HEK293 (cell line): ENCODE data around the gene COPS3.

Source experiments
- CTCF ChIA-PET: fragments of 350-600 bp; formaldehyde crosslinking; extraction: SDS; loops from one replicate; lab custom pipeline; 2021; ENCODE audit warnings: antibody characterized with exemption; lab: Yijun Ruan, JAX
- POLR2A ChIA-PET: fragments of 300-600 bp; formaldehyde crosslinking; extraction: SDS; loops from one replicate; lab custom pipeline; 2020; ENCODE audit warnings: antibody characterized with exemption, inconsistent platforms; lab: Yijun Ruan, JAX
- H3K27ac ChIP-seq: fragments of 200-500 bp; sonication (Bioruptor generic); 2 replicates; pipeline ENCODE4 v1.5.1; 2014; ENCODE audit warnings: low read depth, low read length, control low read depth, inconsistent platforms; ENCODE audit errors: extremely low read depth
- H3K36me3 ChIP-seq, 2 experiments: fragments of 200-500 bp in 1 of 2; sonication (Bioruptor generic) in 1 of 2; 1 replicate in 1 of 2; 2 replicates in 1 of 2; pipeline ENCODE4 v1.5.1; 2014 to 2017; ENCODE audit warnings: inconsistent platforms in 2 of 2, low read length in 2 of 2; ENCODE audit not compliant: control insufficient read depth in 2 of 2, insufficient read depth in 1 of 2
- H3K4me1 ChIP-seq: fragments of 200-500 bp; sonication (Bioruptor generic); 2 replicates; pipeline ENCODE4 v1.5.1; 2014; ENCODE audit warnings: mild to moderate bottlenecking, low read length, inconsistent platforms; ENCODE audit not compliant: control insufficient read depth, insufficient read depth
- H3K4me3 ChIP-seq: 2 replicates; pipeline ENCODE4 v1.5.1; 2011; ENCODE audit warnings: low read depth, mild to moderate bottlenecking, control low read depth, low read length, moderate library complexity
- H3K9me3 ChIP-seq: fragments of 200-500 bp; sonication (Bioruptor generic); 2 replicates; pipeline ENCODE4 v1.5.1; 2014; ENCODE audit warnings: low read depth, low read length, inconsistent platforms; ENCODE audit not compliant: control insufficient read depth, insufficient read depth
- GLIS2 ChIP-seq: fragments of 450-650 bp; formaldehyde crosslinking; IDR thresholded peaks from 2 replicates; pipeline ENCODE4 v1.5.1; 2016; ENCODE audit warnings: missing biosample characterization, missing genetic modification characterization
- KLF8 ChIP-seq: fragments of 450-650 bp; formaldehyde crosslinking; IDR thresholded peaks from 2 replicates; pipeline ENCODE4 v1.5.1; 2016; ENCODE audit warnings: missing biosample characterization, missing genetic modification characterization
- OVOL3 ChIP-seq: fragments of 450-650 bp; formaldehyde crosslinking; IDR thresholded peaks from 2 replicates; pipeline ENCODE4 v1.5.1; 2016; ENCODE audit warnings: missing biosample characterization, missing genetic modification characterization
- PATZ1 ChIP-seq: fragments of 450-650 bp; formaldehyde crosslinking; IDR thresholded peaks from 2 replicates; pipeline ENCODE4 v1.5.1; 2016; ENCODE audit warnings: missing biosample characterization, missing genetic modification characterization
- PRDM2 ChIP-seq: fragments of 450-650 bp; formaldehyde crosslinking; IDR thresholded peaks from 2 replicates; pipeline ENCODE4 v1.5.1; 2016; ENCODE audit warnings: missing biosample characterization, missing genetic modification characterization, borderline replicate concordance
- SP2 ChIP-seq: fragments of 450-650 bp; formaldehyde crosslinking; IDR thresholded peaks from 2 replicates; pipeline ENCODE4 v1.5.1; 2016; ENCODE audit warnings: missing biosample characterization, missing genetic modification characterization
- SP7 ChIP-seq: fragments of 450-650 bp; formaldehyde crosslinking; IDR thresholded peaks from 2 replicates; pipeline ENCODE4 v1.5.1; 2016; ENCODE audit warnings: missing biosample characterization, missing genetic modification characterization
- YY2 ChIP-seq: fragments of 450-650 bp; formaldehyde crosslinking; IDR thresholded peaks from 2 replicates; pipeline ENCODE4 v1.5.1; 2016; ENCODE audit warnings: missing biosample characterization, missing genetic modification characterization
- ZBTB26 ChIP-seq: fragments of 450-650 bp; formaldehyde crosslinking; optimal IDR thresholded peaks from 2 replicates; pipeline ENCODE3; 2016; ENCODE audit warnings: missing biosample characterization, mild to moderate bottlenecking, missing genetic modification characterization
- ZEB2 ChIP-seq: fragments of 450-650 bp; formaldehyde crosslinking; IDR thresholded peaks from 2 replicates; pipeline ENCODE4 v1.5.1; 2016; ENCODE audit warnings: missing biosample characterization, missing genetic modification characterization
- ZFP3 ChIP-seq: fragments of 450-650 bp; formaldehyde crosslinking; IDR thresholded peaks from 2 replicates; pipeline ENCODE4 v1.5.1; 2016; ENCODE audit warnings: low read depth, missing biosample characterization, missing genetic modification characterization
- ZNF148 ChIP-seq: fragments of 450-650 bp; formaldehyde crosslinking; IDR thresholded peaks from 2 replicates; pipeline ENCODE4 v1.5.0; 2017; ENCODE audit warnings: missing biosample characterization, missing genetic modification characterization, borderline replicate concordance
- ZNF2 ChIP-seq: fragments of 450-650 bp; formaldehyde crosslinking; IDR thresholded peaks from 2 replicates; pipeline ENCODE4 v1.5.1; 2016; ENCODE audit warnings: missing biosample characterization, missing genetic modification characterization
- ZNF214 ChIP-seq: fragments of 450-650 bp; formaldehyde crosslinking; IDR thresholded peaks from 2 replicates; pipeline ENCODE4 v1.5.1; 2017; ENCODE audit warnings: missing biosample characterization, mild to moderate bottlenecking, missing genetic modification characterization, borderline replicate concordance
- ZNF292 ChIP-seq: fragments of 450-650 bp; formaldehyde crosslinking; IDR thresholded peaks from 2 replicates; pipeline ENCODE4 v1.5.1; 2016; ENCODE audit warnings: low read depth, missing biosample characterization, missing genetic modification characterization, borderline replicate concordance
- ZNF335 ChIP-seq: fragments of 450-650 bp; formaldehyde crosslinking; conservative IDR thresholded peaks from 2 replicates; pipeline ENCODE4 v1.5.1; 2016; ENCODE audit warnings: missing biosample characterization, missing genetic modification characterization
- ZNF449 ChIP-seq: fragments of 450-650 bp; formaldehyde crosslinking; IDR thresholded peaks from 2 replicates; pipeline ENCODE4 v1.5.1; 2017; ENCODE audit warnings: missing biosample characterization, mild to moderate bottlenecking, missing genetic modification characterization, moderate library complexity
- ZNF501 ChIP-seq: fragments of 450-650 bp; formaldehyde crosslinking; IDR thresholded peaks from 2 replicates; pipeline ENCODE4 v1.5.1; 2016; ENCODE audit warnings: missing biosample characterization, missing genetic modification characterization
- ZNF624 ChIP-seq: fragments of 450-650 bp; formaldehyde crosslinking; IDR thresholded peaks from 2 replicates; pipeline ENCODE4 v1.5.1; 2017; ENCODE audit warnings: missing biosample characterization, missing genetic modification characterization
- ZNF639 ChIP-seq: fragments of 450-650 bp; formaldehyde crosslinking; IDR thresholded peaks from 2 replicates; pipeline ENCODE4 v1.5.1; 2016; ENCODE audit warnings: missing biosample characterization, missing genetic modification characterization
- ZNF670 ChIP-seq: fragments of 450-650 bp; formaldehyde crosslinking; IDR thresholded peaks from 2 replicates; pipeline ENCODE4 v1.5.1; 2016; ENCODE audit warnings: missing biosample characterization, missing genetic modification characterization, low read depth

COPS3 gene

GRCh38 chr17:17205368-17206123 is 75.5 kb downstream of the COPS3 start:
- Histone ChIP-seq H3K4me1 (peaks cover 5% of the 10 kb centered on the region), H3K4me3 (peak overlapping the region; percentile 57), H3K27ac (peak overlapping the region; percentile 87; the same call in 1 of the 2 replicates), H3K9me3 (no peaks in the 10 kb centered on the region), H3K36me3 (peaks cover 4 to 37% of the 10 kb centered on the region in 2 experiments)
- ChIA-PET CTCF (interaction anchor here (1.2 kb wide), 1 partner anchor 64 kb away, joined by 3 read pairs; no protein-coding TSS in a partner anchor), POLR2A (no interaction called here)
- TF ChIP-seq ZNF148 (tag by site-specific recombination) (no peak), ZNF2 (tag by site-specific recombination) (peak; percentile 65; the same call in 1 of the 2 replicates), ZFP3 (0 out of 2 replicates have a peak, but pooled peaks have one; percentile 10), SP2 (tag by site-specific recombination) (peak; percentile 45; the same call in 1 of the 2 replicates), ZNF292 (no peak), PATZ1 (tag by site-specific recombination) (peak; percentile 15; the same call in 1 of the 2 replicates), PRDM2 (tag by site-specific recombination) (0 out of 2 replicates have a peak, but pooled peaks have one; percentile 53), ZNF449 (tag by site-specific recombination) (peak; percentile 19; the same call in 1 of the 2 replicates), ZNF214 (tag by site-specific recombination) (no peak), OVOL3 (tag by site-specific recombination) (no peak), ZNF670 (tag by site-specific recombination) (no peak), ZBTB26 (tag by site-specific recombination) (peak; percentile 64), ZNF639 (tag by site-specific recombination) (no peak), GLIS2 (tag by site-specific recombination) (peak; percentile 55), ZNF335 (tag by site-specific recombination) (peak; percentile 98), SP7 (tag by site-specific recombination) (0 out of 2 replicates have a peak, but pooled peaks have one; percentile 13), ZEB2 (tag by site-specific recombination) (peak; percentile 55; the same call in 1 of the 2 replicates), ZNF501 (tag by site-specific recombination) (0 out of 2 replicates have a peak, but pooled peaks have one; percentile 39), KLF8 (peak; percentile 18; the same call in 1 of the 2 replicates), YY2 (tag by site-specific recombination) (no peak), ZNF624 (tag by site-specific recombination) (no peak)
